ENCODE measurements around the gene CNNM4.

DNA sequence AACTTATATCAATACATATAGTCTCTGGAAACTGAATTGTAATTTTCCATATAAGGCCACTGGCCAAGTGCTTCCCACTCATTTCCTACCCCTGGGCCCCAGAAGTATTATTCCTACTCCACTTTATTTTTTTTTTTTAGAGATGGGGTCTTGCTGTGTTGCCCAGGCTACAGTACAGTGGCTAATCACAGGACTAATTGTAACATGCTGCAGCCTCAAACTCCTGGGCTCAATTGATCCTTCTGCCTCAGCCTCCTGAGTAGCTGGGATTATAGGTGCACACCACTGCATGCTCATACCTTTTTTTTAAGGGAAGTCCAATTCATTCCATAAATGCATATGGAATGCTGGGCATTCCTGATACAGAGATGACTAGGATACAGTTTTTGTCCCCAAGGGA is 6.4 kb upstream of the CNNM4 start:
- TF ChIP-seq, protein P1, sequence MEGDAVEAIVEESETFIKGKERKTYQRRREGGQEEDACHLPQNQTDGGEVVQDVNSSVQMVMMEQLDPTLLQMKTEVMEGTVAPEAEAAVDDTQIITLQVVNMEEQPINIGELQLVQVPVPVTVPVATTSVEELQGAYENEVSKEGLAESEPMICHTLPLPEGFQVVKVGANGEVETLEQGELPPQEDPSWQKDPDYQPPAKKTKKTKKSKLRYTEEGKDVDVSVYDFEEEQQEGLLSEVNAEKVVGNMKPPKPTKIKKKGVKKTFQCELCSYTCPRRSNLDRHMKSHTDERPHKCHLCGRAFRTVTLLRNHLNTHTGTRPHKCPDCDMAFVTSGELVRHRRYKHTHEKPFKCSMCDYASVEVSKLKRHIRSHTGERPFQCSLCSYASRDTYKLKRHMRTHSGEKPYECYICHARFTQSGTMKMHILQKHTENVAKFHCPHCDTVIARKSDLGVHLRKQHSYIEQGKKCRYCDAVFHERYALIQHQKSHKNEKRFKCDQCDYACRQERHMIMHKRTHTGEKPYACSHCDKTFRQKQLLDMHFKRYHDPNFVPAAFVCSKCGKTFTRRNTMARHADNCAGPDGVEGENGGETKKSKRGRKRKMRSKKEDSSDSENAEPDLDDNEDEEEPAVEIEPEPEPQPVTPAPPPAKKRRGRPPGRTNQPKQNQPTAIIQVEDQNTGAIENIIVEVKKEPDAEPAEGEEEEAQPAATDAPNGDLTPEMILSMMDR (conservative IDR thresholded peaks at IDR 0.05; ENCODE audit: low read depth, low read length), result no peak
- no peak for TF ChIP-seq EZH2 (IDR thresholded peaks at IDR 0.05; ENCODE audit: low read length, unreplicated experiment)
